ENCODE data around the gene ADAMTS9. TPM values are rescaled to one million over a fixed set of nuclear protein-coding genes. Genes with fewer than 3 reads are reported as not detected.

ADAMTS9 gene
- total and polyA plus RNA-seq, 2 donors (not counting 3 experiments of a cell fraction or from before 2014, with no cell fraction given): 6.5 to 23.9 TPM

- H3K9me1 ChIP-seq (replicated peaks; ENCODE audit: control insufficient read depth, extremely low read depth, insufficient read depth, low read length): no peaks in the 10 kb centered on the region
- H3K4me1 ChIP-seq (ENCODE audit: control insufficient read depth, extremely low read depth, insufficient read depth, low read length): no peaks in the 10 kb centered on the region
- FAIRE-seq: no peak
- H3K4me3 ChIP-seq (replicated peaks in 1 of 3; ENCODE audit: insufficient read depth in 1 of 3, low read depth in 1 of 3, low read length in 3 of 3): no peak overlapping the region
- H3K27ac ChIP-seq (ENCODE audit: insufficient read depth, low read depth, low read length): no peak overlapping the region
- H4K20me1 ChIP-seq (replicated peaks; ENCODE audit: control insufficient read depth, extremely low read depth, insufficient read depth, low read length): no peaks in the 10 kb centered on the region
- H3K27me3 ChIP-seq (ENCODE audit: control insufficient read depth in 2 of 2, insufficient read depth in 2 of 2, low read length in 2 of 2): no peaks in the 10 kb centered on the region
- H2AFZ ChIP-seq (ENCODE audit: low read depth, low read length): no peak overlapping the region
- dilution Hi-C loops (cut with MboI; ENCODE audit: extremely low pct_ligation_motif_present, low sequenced_read_pairs): no loop called here
- H3K9me3 ChIP-seq (replicated peaks; ENCODE audit: control insufficient read depth, insufficient read depth, low read length): no peaks in the 10 kb centered on the region
- TF ChIP-seq POLR2A (IDR thresholded peaks at IDR 0.05; ENCODE audit: low read depth, low read length) (no peak), FOS (IDR thresholded peaks at IDR 0.05; ENCODE audit: borderline replicate concordance, insufficient read depth, low read length) (no peak), MYC (IDR thresholded peaks at IDR 0.05; ENCODE audit: low read depth, low read length) (no peak), JUN (IDR thresholded peaks at IDR 0.05; ENCODE audit: borderline replicate concordance, insufficient read depth, insufficient read length, low read depth) (no peak), CTCF (IDR thresholded peaks at IDR 0.05; ENCODE audit: extremely low read depth in 1 of 2, insufficient read depth in 1 of 2, low read depth in 1 of 2, low read length in 2 of 2) (no peak), MAX (IDR thresholded peaks at IDR 0.05; ENCODE audit: insufficient read depth, insufficient read length) (no peak), POLR2AphosphoS5 (IDR thresholded peaks at IDR 0.05; ENCODE audit: insufficient read depth, low read depth, low read length) (no peak), EZH2 (IDR thresholded peaks at IDR 0.05; ENCODE audit: borderline replicate concordance, low read depth, low read length, severe bottlenecking) (no peak), GATA2 (IDR thresholded peaks at IDR 0.05; ENCODE audit: insufficient read depth, insufficient read length, low read depth, low read length) (no peak)
- no TSS peak for BruUV-seq (replicated peaks)
- ChIA-PET CTCF (interaction anchor here (2.3 kb wide), 1 partner anchor 11 kb away, joined by 10 read pairs; no protein-coding TSS in a partner anchor), POLR2A (no interaction called here)
- intact Hi-C loops (cut with micrococcal nuclease): no loop called here
- H3K4me2 ChIP-seq (ENCODE audit: insufficient read depth, low read length): no peak overlapping the region
- H3K36me3 ChIP-seq (ENCODE audit: control insufficient read depth in 2 of 2, extremely low read depth in 1 of 2, insufficient read depth in 2 of 2, low read length in 2 of 2): no peaks in the 10 kb centered on the region
- no peaks in the 10 kb centered on the region for H3K79me2 ChIP-seq (ENCODE audit: control insufficient read depth, insufficient read depth, low read length)
- no peak overlapping the region for H3K9ac ChIP-seq (replicated peaks; ENCODE audit: extremely low read depth, insufficient read depth, low read length)
- DNase-seq (ENCODE audit: low read depth, low spot score): no peak
Observed at GRCh38 chr3:64563751-64564150, 124.0 kb downstream of the ADAMTS9 start.
